Pancreas (tissue), 10 donors: ENCODE measurements around the gene PTPRD. TPM values are rescaled to one million over a fixed set of nuclear protein-coding genes. Genes with fewer than 3 reads are reported as not detected.

ENCODE experiments used
- ATAC-seq, 4 donors: fragments of 200-7000 bp; cut with Tn5 transposase; one replicate each; pipeline versions ENCODE4 v1.8.0 to v1.9.1; 2020; ENCODE audit warnings: mild to moderate bottlenecking in 4 of 4, moderate library complexity in 4 of 4
- DNase-seq, 6 donors: peaks; one replicate each; pipeline ENCODE4 v3.0.0-alpha.2; 2020
- FAIRE-seq: peaks from 2 replicates; lab custom pipeline; 2012; peaks lifted over from hg19 to GRCh38; lab: Jason Lieb, UNC
- H3K27ac ChIP-seq, 4 donors: fragments of 200-600 bp; sonication (generic); 1 replicate in 3 of 4; 2 replicates in 1 of 4; pipeline versions ENCODE4 v1.5.0 to v1.8.0; 2020
- H3K27me3 ChIP-seq, 4 donors: fragments of 200-600 bp; one replicate each; pipeline ENCODE4 v1.8.0; 2021
- H3K36me3 ChIP-seq, 3 donors: fragments of 200-600 bp; sonication (generic) in 1 of 3; one replicate each; pipeline versions ENCODE4 v1.5.0 to v1.8.0; 2020 to 2021
- H3K4me1 ChIP-seq, 3 donors: fragments of 200-600 bp; one replicate each; pipeline ENCODE4 v1.8.0; 2021
- H3K4me3 ChIP-seq, 4 donors: fragments of 200-600 bp; sonication (generic) in 2 of 4; one replicate each; pipeline versions ENCODE4 v1.5.0 to v1.8.0; 2020 to 2021
- H3K9me3 ChIP-seq, 4 donors: fragments of 200-600 bp; one replicate each; pipeline ENCODE4 v1.8.0; 2021
- WGBS, 2 donors: extraction: QIAGEN DNeasy Blood & Tissue Kit; methylation state at CpG; one replicate each; pipeline ENCODE4 v1.1.7; 2013; 5-methylcytosine and 5-hydroxymethylcytosine counted together
- intact Hi-C, 3 donors: fragments of 100-400 bp; cut with DNase I; formaldehyde crosslinking; loops; one replicate each; pipeline versions ENCODE4 v1.11.1 to v1.14.2; 2022
- polyA plus RNA-seq, 2 donors: library from polyadenylated mRNA; stranded (reverse); fragments of 200-250 nt; gene quantifications; one replicate each; pipeline ENCODE4 v1.2.3, GENCODE V29; 2013
- total RNA-seq, 6 donors: library from RNA; stranded (reverse); fragmentation: NEBNext Ultra II Directional in 4 of 6; extraction: Animal tissue kit (Norgen Biotek cat#: 25700) in 4 of 6; gene quantifications; one replicate each; pipeline versions ENCODE4 v1.2.1 to v1.2.4, GENCODE V29; 2021 to 2023
- TF ChIP-seq, protein P1 (sequence below), 4 donors: fragments of 200-600 bp; sonication (generic) in 3 of 4; IDR thresholded peaks; one replicate each; pipeline versions ENCODE4 v1.5.0 to v1.8.0; 2021; ENCODE audit warnings: antibody characterized with exemption in 4 of 4
- donor health status: healthy with polysubstance abuse.
- donor health status: DM: no; HTN: no; CAD: no; lungs with moderate emphysema.
- donor health status: DM: no; HTN: no; CAD: no.
- donor health status: control.
- donor health status: control.
- donor health status: Bipolar disorder and iron deficiency.
- donor health status: DM: yes; HTN: yes; CAD: no.
- donor health status: DM: no; HTN: no; CAD: no.
- donor health status: DM: no; HTN: no; CAD: no.
- donor health status: DM: yes; HTN: yes; CAD: no.

The PTPRD gene
- total and polyA plus RNA-seq, 8 donors: 2.1 to 21.7 (median 5.1) TPM

GRCh38 chr9:8492679-8493078 is 2120.1 kb downstream of the PTPRD start:
- TF ChIP-seq, protein P1, sequence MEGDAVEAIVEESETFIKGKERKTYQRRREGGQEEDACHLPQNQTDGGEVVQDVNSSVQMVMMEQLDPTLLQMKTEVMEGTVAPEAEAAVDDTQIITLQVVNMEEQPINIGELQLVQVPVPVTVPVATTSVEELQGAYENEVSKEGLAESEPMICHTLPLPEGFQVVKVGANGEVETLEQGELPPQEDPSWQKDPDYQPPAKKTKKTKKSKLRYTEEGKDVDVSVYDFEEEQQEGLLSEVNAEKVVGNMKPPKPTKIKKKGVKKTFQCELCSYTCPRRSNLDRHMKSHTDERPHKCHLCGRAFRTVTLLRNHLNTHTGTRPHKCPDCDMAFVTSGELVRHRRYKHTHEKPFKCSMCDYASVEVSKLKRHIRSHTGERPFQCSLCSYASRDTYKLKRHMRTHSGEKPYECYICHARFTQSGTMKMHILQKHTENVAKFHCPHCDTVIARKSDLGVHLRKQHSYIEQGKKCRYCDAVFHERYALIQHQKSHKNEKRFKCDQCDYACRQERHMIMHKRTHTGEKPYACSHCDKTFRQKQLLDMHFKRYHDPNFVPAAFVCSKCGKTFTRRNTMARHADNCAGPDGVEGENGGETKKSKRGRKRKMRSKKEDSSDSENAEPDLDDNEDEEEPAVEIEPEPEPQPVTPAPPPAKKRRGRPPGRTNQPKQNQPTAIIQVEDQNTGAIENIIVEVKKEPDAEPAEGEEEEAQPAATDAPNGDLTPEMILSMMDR (IDR thresholded peaks at IDR 0.05): no peak
- no peak overlapping the region for H3K27ac ChIP-seq

DNA sequence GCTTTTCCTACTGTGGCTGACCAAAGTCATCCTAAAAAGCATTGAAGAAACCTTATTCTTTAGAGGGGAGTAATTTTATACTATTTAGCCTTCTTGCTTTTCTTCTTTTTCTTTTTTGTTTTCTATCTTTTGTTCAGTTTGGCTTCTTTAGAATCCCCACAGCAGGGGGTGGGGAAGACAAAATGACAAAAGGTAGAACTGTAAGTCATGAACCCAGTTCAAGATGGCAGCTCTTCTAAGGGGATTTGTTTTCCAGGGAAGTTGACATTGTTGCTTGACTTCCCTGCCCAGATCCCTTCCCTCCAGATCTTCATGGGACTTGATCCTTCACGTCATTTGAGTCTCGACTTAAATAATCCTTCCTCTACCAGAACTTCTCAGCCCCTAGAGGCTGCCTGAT is 2120.8 kb downstream of the PTPRD start:
- FAIRE-seq: no peak
- Histone ChIP-seq H3K27ac (no peak overlapping the region), H3K4me3 (no peak overlapping the region), H3K27me3 (no peaks in the 10 kb centered on the region), H3K9me3 (no peaks in the 10 kb centered on the region), H3K4me1 (no peaks in the 10 kb centered on the region), H3K36me3 (no peaks in the 10 kb centered on the region)
- DNase-seq: no peak
- TF ChIP-seq, protein P1 (IDR thresholded peaks at IDR 0.05): no peak
- intact Hi-C loops: no loop called here
- 81 to 100% methylated on average over 2 of the region's 2 CpGs for WGBS, 2 donors
- no peak for ATAC-seq

More at GRCh38 chr9:8492679-8493078, 2120.1 kb downstream of the PTPRD start:
- Histone ChIP-seq H3K9me3 (no peaks in the 10 kb centered on the region), H3K27me3 (no peaks in the 10 kb centered on the region), H3K36me3 (no peaks in the 10 kb centered on the region), H3K4me3 (no peak overlapping the region), H3K4me1 (no peaks in the 10 kb centered on the region)
- DNase-seq (no peak), ATAC-seq (no peak), FAIRE-seq (no peak)
- intact Hi-C loops: no loop called here
- WGBS, 2 donors: 82 to 90% methylated on average over 4 of the region's 4 CpGs

- DNase-seq: no peak
- WGBS, 2 donors: 89 to 97% methylated on average over 5 of the region's 5 CpGs
- no peak overlapping the region for H3K4me3 ChIP-seq
- H3K9me3 ChIP-seq: no peaks in the 10 kb centered on the region
- no peaks in the 10 kb centered on the region for H3K27me3 ChIP-seq
- intact Hi-C loops: no loop called here
- no peak for FAIRE-seq
- TF ChIP-seq, protein P1 (IDR thresholded peaks at IDR 0.05): no peak
- no peaks in the 10 kb centered on the region for H3K4me1 ChIP-seq
- H3K36me3 ChIP-seq: no peaks in the 10 kb centered on the region
- ATAC-seq: no peak
- no peak overlapping the region for H3K27ac ChIP-seq
These were observed 2121.2 kb downstream of the PTPRD start for GRCh38 chr9:8491563-8491962.

DNA sequence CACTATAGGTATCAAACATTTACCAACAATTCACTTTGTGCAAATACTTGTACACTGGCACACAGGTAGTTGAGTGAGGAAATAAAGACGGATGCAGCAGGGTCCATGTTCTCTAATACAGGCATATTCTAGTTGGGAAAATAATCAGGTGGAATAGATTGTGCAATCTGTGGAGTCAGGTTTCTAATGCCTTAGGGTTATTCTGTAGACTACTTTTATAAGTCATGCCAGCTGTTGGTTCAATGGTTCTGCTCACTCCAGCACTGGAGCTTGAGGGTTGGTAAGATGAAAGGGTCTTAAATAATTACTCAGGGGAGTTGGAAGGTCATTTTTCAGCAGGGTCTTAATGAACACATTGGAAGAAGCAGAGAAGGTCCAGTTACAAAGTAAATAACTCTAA is 2123.0 kb downstream of the PTPRD start:
- DNase-seq (no peak), ATAC-seq (peak; percentile 50 to 79 (median 78)), FAIRE-seq (no peak)
- Histone ChIP-seq H3K9me3 (no peaks in the 10 kb centered on the region), H3K4me1 (no peaks in the 10 kb centered on the region), H3K27me3 (no peaks in the 10 kb centered on the region), H3K36me3 (no peaks in the 10 kb centered on the region), H3K4me3 (no peak overlapping the region), H3K27ac (no peak overlapping the region)
- intact Hi-C loops: no loop called here
- TF ChIP-seq, protein P1 (IDR thresholded peaks at IDR 0.05): no peak
- WGBS, 2 donors: 37 to 43% methylated on average over 1 of the region's 1 CpG

GRCh38 chr9:8486095-8486494 is 2126.7 kb downstream of the PTPRD start:
- Histone ChIP-seq H3K4me1 (no peaks in the 10 kb centered on the region), H3K27ac (no peak overlapping the region), H3K4me3 (no peak overlapping the region), H3K9me3 (no peaks in the 10 kb centered on the region), H3K27me3 (no peaks in the 10 kb centered on the region), H3K36me3 (no peaks in the 10 kb centered on the region)
- intact Hi-C loops: no loop called here
- ATAC-seq (no peak), FAIRE-seq (no peak), DNase-seq (peak in 1 of 6 donors; percentile 15)
- TF ChIP-seq, protein P1 (IDR thresholded peaks at IDR 0.05): peak in 1 of 4 donors; percentile 9
- 60 to 69% methylated on average over 6 of the region's 6 CpGs for WGBS, 2 donors
